Astrocyte of the cerebellum (primary cell): ENCODE results near the gene CTCF.

Experiments used
- DNase-seq: peaks from one replicate; pipeline ENCODE4 v3.0.0-alpha.2; 2011; ENCODE audit warnings: low read depth
- H3K4me3 ChIP-seq: 2 replicates; pipeline ENCODE4 v1.5.1; 2011; ENCODE audit warnings: mild to moderate bottlenecking, low read depth, low read length, moderate library complexity
- in situ Hi-C: cut with HindIII; loops from 2 replicates; pipeline ENCODE4 v1.10.0; 2017; ENCODE audit warnings: low sequenced_read_pairs
- TF ChIP-seq, protein P1 (sequence below): IDR thresholded peaks from 2 replicates; pipeline ENCODE4 v1.5.1; 2012; ENCODE audit warnings: low read length, low read depth, moderate library complexity, mild to moderate bottlenecking; ENCODE audit errors: missing control alignments

The CTCF gene

DNA sequence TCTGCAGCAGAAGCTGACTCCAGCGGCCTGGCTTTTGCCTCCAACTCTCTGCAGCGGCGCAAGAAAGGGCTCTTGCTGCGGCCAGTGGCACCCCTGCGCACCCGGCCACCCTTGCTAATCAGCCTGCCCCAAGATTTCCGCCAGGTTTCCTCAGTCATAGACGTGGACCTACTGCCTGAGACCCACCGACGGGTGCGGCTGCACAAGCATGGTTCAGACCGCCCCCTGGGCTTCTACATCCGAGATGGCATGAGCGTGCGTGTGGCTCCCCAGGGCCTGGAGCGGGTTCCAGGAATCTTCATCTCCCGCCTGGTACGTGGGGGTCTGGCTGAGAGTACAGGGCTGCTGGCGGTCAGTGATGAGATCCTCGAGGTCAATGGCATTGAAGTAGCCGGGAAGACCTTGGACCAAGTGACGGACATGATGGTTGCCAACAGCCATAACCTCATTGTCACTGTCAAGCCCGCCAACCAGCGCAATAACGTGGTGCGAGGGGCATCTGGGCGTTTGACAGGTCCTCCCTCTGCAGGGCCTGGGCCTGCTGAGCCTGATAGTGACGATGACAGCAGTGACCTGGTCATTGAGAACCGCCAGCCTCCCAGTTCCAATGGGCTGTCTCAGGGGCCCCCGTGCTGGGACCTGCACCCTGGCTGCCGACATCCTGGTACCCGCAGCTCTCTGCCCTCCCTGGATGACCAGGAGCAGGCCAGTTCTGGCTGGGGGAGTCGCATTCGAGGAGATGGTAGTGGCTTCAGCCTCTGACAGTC lies 99.7 kb downstream of the CTCF start:
- no peak for DNase-seq
- TF ChIP-seq, protein P1, sequence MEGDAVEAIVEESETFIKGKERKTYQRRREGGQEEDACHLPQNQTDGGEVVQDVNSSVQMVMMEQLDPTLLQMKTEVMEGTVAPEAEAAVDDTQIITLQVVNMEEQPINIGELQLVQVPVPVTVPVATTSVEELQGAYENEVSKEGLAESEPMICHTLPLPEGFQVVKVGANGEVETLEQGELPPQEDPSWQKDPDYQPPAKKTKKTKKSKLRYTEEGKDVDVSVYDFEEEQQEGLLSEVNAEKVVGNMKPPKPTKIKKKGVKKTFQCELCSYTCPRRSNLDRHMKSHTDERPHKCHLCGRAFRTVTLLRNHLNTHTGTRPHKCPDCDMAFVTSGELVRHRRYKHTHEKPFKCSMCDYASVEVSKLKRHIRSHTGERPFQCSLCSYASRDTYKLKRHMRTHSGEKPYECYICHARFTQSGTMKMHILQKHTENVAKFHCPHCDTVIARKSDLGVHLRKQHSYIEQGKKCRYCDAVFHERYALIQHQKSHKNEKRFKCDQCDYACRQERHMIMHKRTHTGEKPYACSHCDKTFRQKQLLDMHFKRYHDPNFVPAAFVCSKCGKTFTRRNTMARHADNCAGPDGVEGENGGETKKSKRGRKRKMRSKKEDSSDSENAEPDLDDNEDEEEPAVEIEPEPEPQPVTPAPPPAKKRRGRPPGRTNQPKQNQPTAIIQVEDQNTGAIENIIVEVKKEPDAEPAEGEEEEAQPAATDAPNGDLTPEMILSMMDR: no peak
- in situ Hi-C loops: no loop called here
- no peak overlapping the region for H3K4me3 ChIP-seq

DNA sequence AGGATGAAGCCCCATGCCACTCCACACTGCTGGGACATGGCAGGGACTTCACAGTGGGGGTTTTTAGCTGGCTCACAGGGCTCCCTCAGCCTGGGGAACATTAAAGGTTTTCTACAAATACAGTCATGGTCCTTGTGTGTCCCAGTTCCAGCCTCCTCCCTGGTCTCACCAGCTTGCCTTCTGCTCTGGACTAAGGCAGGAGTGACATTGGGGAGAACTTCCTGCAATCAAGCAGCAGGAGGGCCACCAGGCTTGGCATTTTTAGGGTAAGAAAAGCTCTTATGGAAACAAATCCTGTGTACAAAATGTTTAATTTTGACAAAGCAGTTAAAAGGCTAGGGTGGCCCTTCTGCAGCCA lies 100.3 kb downstream of the CTCF start:
- no peak for DNase-seq
- H3K4me3 ChIP-seq: no peak overlapping the region
- in situ Hi-C loops: no loop called here
- TF ChIP-seq, protein P1: no peak

DNA sequence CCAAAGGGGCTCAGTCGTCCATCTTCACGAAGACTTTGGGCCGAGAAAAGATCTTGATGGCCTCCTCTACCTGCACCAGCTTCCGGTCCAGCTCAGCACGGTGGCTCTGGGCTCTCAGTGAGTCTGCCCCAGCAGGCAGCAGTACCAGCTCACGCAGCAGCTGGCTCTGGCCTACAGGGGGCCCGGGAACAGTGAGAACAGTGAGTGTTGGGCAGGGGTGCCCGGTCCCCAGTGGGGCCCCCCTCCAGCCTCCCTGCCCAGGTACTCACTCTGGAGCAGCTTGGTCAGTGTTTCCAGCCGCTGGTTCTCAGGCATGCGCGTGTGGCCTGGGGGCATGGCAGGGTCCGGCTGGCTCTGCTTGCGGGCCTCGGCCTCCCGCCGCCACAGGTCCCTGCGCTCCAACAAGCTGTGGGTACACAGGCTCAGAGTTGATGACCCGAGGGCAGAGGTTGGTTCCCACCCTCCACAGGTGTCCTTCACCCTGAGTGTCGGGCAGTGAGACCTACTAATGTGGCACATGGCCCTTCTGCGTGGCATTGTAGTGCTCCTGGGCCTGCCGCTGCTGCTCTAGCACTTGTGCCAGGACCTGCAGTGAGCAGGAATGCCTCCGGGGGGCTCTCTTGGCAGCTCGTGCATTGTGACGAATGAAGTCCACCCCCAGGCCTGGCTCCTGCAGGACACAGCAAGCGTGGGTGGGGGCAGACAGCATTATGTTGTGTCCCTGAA lies 101.0 kb downstream of the CTCF start:
- TF ChIP-seq, protein P1: peak; percentile 37
- in situ Hi-C loops: no loop called here
- no peak overlapping the region for H3K4me3 ChIP-seq
- no peak for DNase-seq

DNA sequence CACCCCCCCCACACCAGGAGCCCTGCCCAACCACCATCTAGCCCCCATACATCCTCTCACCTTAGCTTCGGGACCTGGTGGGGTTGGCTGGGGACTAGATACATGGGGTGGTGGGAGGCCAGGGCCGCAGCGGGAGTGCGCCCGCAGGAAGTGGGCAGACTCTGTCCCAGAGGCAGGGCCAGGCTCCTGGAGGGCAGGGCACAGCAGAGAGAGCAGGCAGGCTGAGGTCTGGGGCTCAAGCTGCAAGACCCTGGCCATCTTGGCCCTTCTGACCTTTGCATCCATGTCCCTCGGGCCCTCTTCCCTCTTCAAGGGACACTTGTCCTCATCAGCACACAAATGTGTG lies 101.5 kb downstream of the CTCF start:
- TF ChIP-seq, protein P1: no peak
- in situ Hi-C loops: no loop called here
- H3K4me3 ChIP-seq: no peak overlapping the region
- DNase-seq: no peak

DNA sequence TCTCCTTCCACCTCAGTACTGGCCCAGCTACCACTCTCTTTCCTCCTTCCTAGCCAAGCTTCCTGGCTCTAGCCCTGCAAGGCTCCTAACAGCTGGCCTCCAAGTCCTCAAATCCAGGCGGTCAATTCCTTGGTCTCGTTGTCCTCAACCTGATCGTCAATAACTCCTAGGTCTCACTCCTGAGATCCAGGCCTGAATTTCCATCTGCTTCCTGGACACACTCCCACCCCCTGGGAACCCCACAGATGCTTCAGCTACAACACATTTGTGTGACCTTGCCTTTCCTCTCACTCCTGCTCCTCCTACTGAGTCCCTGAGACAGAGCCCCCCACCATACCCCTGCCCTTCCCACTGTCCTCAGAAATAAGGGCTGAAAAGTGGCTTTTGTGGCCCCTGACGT lies 101.9 kb downstream of the CTCF start:
- no peak overlapping the region for H3K4me3 ChIP-seq
- DNase-seq: no peak
- TF ChIP-seq, protein P1: no peak
- in situ Hi-C loops: no loop called here

DNA sequence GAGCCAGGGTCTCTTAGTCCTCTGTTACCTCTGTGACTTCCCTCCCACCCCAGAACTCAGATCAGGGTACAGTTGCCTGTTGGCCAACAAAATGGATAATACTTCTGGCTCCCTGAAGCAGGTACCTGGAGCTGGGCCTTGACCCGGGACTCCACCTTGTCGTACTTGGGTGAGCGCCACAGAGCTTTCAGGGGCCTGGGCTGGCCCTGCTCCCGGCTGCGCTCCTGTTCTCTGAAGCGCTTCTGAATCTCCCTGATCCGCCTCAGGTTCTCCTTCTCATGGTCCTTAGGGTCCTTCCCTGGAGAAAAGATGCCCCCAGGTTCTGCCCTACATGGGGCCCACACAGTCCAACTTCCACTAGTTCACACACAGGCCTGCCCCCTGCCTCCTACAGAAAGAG lies 102.5 kb downstream of the CTCF start:
- in situ Hi-C loops: no loop called here
- no peak for DNase-seq
- no peak overlapping the region for H3K4me3 ChIP-seq
- TF ChIP-seq, protein P1: no peak
